ENCODE results near the gene NUP214. TPM values are rescaled to one million over a fixed set of nuclear protein-coding genes. Genes with fewer than 3 reads are reported as not detected.
"Not testable (repeated sequence)": the region's sequence is repeated elsewhere in the genome, so short reads cannot be mapped to it uniquely, and the experiment has no call there.

NUP214 gene
- polyA plus RNA-seq, 1 donor: 27.1 TPM

- no peak for DNase-seq (ENCODE audit: low read depth)
Observed at GRCh38 chr9:131233556-131233955, 108.2 kb downstream of the NUP214 start.

GRCh38 chr9:131233995-131234394, 108.6 kb downstream of the NUP214 start:
- DNase-seq (ENCODE audit: low read depth): no peak

- no peak for DNase-seq (ENCODE audit: low read depth)
Observed at GRCh38 chr9:131234799-131235479, 109.6 kb downstream of the NUP214 start.

GRCh38 chr9:131235480-131235851, 110.1 kb downstream of the NUP214 start:
- DNase-seq (ENCODE audit: low read depth): no peak

GRCh38 chr9:131236161-131236560, 110.8 kb downstream of the NUP214 start:
- DNase-seq (ENCODE audit: low read depth): no peak

- DNase-seq (ENCODE audit: low read depth): no peak
Observed at GRCh38 chr9:131236761-131237160, 111.4 kb downstream of the NUP214 start.

- no peak for DNase-seq (ENCODE audit: low read depth)
Observed at GRCh38 chr9:131237291-131237690, 111.9 kb downstream of the NUP214 start.

GRCh38 chr9:131237931-131238401, 112.6 kb downstream of the NUP214 start:
- DNase-seq (ENCODE audit: low read depth): no peak

- DNase-seq (ENCODE audit: low read depth): no peak
Observed at GRCh38 chr9:131238402-131239021, 113.1 kb downstream of the NUP214 start.

- no peak for DNase-seq (ENCODE audit: low read depth)
Observed at GRCh38 chr9:131239161-131239975, 114.0 kb downstream of the NUP214 start.

- DNase-seq (ENCODE audit: low read depth): no peak
Observed at GRCh38 chr9:131240047-131240921, 114.9 kb downstream of the NUP214 start.

GRCh38 chr9:131244331-131244730, 118.9 kb downstream of the NUP214 start:
- DNase-seq (ENCODE audit: low read depth): not testable (repeated sequence)

- DNase-seq (ENCODE audit: low read depth): no peak
Observed at GRCh38 chr9:131246618-131247017, 121.2 kb downstream of the NUP214 start.

- no peak for DNase-seq (ENCODE audit: low read depth)
Observed at GRCh38 chr9:131252120-131252519, 126.7 kb downstream of the NUP214 start.

- no peak for DNase-seq (ENCODE audit: low read depth)
Observed at GRCh38 chr9:131253891-131254491, 128.6 kb downstream of the NUP214 start.

GRCh38 chr9:131254626-131255025, 129.2 kb downstream of the NUP214 start:
- DNase-seq (ENCODE audit: low read depth): no peak

- no peak for DNase-seq (ENCODE audit: low read depth)
Observed at GRCh38 chr9:131255676-131256197, 130.4 kb downstream of the NUP214 start.

- no peak for DNase-seq (ENCODE audit: low read depth)
Observed at GRCh38 chr9:131257266-131258025, 132.1 kb downstream of the NUP214 start.

GRCh38 chr9:131258186-131258585, 132.8 kb downstream of the NUP214 start:
- DNase-seq (ENCODE audit: low read depth): no peak
